ENCODE measurements around the gene FTSJ1. TPM values are rescaled to one million over a fixed set of nuclear protein-coding genes. Genes with fewer than 3 reads are reported as not detected.

Gene FTSJ1
- total RNA-seq, 2 donors from 2014 or later, result 44.3 to 56.1 TPM

DNA sequence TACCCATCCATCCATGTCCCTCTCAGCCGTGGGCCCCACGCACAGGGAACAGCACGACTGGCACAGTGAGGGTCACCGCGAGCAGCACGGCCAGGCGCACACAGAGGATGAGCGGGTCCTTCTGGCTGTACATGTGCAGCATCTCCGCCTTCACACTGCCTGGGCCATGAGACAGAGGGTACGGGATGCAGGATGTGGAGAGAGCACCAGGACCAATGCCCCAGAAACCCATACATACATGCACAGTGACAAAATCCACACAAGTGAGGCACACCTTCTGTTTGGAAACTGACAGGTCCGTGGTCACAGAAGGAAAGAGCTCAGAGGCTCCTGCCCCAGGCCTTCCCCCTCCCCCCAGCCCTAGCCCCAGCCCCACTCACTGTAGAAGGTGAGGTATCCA, 15.4 kb upstream of the FTSJ1 start:
- no peaks in the 10 kb centered on the region for H3K4me1 ChIP-seq (replicated peaks)
- H3K27ac ChIP-seq, result no peak overlapping the region
- no peak for TF ChIP-seq POLR2AphosphoS5 (IDR thresholded peaks at IDR 0.05)
- TF ChIP-seq, protein P1, sequence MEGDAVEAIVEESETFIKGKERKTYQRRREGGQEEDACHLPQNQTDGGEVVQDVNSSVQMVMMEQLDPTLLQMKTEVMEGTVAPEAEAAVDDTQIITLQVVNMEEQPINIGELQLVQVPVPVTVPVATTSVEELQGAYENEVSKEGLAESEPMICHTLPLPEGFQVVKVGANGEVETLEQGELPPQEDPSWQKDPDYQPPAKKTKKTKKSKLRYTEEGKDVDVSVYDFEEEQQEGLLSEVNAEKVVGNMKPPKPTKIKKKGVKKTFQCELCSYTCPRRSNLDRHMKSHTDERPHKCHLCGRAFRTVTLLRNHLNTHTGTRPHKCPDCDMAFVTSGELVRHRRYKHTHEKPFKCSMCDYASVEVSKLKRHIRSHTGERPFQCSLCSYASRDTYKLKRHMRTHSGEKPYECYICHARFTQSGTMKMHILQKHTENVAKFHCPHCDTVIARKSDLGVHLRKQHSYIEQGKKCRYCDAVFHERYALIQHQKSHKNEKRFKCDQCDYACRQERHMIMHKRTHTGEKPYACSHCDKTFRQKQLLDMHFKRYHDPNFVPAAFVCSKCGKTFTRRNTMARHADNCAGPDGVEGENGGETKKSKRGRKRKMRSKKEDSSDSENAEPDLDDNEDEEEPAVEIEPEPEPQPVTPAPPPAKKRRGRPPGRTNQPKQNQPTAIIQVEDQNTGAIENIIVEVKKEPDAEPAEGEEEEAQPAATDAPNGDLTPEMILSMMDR (IDR thresholded peaks at IDR 0.05), result no peak
- no peak for TF ChIP-seq POLR2A (IDR thresholded peaks at IDR 0.05)
- intact Hi-C loops (cut with DNase I), result no loop called here
- no peaks in the 10 kb centered on the region for H3K9me3 ChIP-seq
- H3K27me3 ChIP-seq (replicated peaks; ENCODE audit: insufficient read depth), result no peaks in the 10 kb centered on the region
- DNase-seq (ENCODE audit: low spot score), result no peak
- H3K4me3 ChIP-seq, result no peak overlapping the region
- WGBS, result 94% methylated on average over 6 of the region's 11 CpGs
- H3K36me3 ChIP-seq, result no peaks in the 10 kb centered on the region

DNA sequence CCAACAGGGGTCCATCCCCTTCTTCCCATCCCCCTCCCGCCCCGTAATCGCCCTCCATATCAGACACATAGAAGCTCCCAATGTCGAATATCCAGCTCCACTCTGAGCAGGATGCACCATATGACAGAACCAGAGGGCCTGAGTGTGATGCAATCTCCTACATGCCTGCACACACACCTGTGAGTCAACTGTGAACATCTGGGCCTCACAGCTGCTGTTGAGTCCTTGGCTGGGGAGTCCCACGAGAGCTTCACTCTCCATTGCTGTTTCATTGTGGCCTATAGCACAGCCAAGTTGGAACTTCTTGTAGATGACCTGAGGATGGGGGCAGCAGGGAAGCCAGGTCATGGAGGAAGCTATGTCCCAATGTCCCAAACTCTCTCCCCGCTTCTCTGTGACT, 14.2 kb upstream of the FTSJ1 start:
- Histone ChIP-seq H3K4me3 (no peak overlapping the region), H3K27me3 (replicated peaks; ENCODE audit: insufficient read depth) (no peaks in the 10 kb centered on the region), H3K4me1 (replicated peaks) (no peaks in the 10 kb centered on the region), H3K36me3 (no peaks in the 10 kb centered on the region), H3K9me3 (no peaks in the 10 kb centered on the region), H3K27ac (no peak overlapping the region)
- WGBS, result 79% methylated on average over 6 of the region's 6 CpGs
- intact Hi-C loops (cut with DNase I), result no loop called here
- DNase-seq (ENCODE audit: low spot score), result no peak
- TF ChIP-seq POLR2AphosphoS5 (IDR thresholded peaks at IDR 0.05), result no peak
- TF ChIP-seq, protein P1 (IDR thresholded peaks at IDR 0.05), result no peak
- TF ChIP-seq POLR2A (IDR thresholded peaks at IDR 0.05), result no peak

DNA sequence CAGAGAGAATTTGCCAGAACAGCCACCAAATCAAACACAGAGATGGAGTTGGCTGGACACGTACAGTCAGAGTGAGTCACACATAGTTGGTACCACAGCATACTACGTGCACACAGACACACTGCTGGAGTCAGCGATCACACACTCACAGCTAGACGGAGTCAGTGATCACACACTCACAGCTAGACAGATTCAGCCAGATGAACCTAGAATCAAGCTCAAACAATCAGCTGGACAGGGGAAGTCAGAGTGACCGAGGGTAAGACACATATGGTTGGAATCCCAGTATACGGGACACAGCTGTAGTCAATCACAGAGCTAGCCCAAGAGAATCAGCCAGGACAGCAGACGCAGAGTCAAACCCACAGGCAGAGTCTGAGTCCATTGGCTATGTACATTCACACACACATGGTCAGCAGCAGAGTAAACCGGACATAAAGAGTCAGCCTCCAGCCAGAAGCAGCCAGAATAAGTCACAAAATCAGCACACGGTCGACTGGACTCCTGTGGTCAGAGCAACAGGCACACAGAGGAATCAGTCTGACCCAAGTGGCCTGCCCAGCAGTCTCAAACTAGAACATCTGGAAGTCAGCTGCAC, 10.6 kb upstream of the FTSJ1 start:
- no peaks in the 10 kb centered on the region for H3K4me1 ChIP-seq (replicated peaks)
- DNase-seq (ENCODE audit: low spot score), result no peak
- 68% methylated on average over 10 of the region's 10 CpGs for WGBS
- no peak for TF ChIP-seq POLR2AphosphoS5 (IDR thresholded peaks at IDR 0.05)
- no peak for TF ChIP-seq POLR2A (IDR thresholded peaks at IDR 0.05)
- TF ChIP-seq, protein P1 (IDR thresholded peaks at IDR 0.05), result no peak
- no peak overlapping the region for H3K27ac ChIP-seq
- no peaks in the 10 kb centered on the region for H3K36me3 ChIP-seq
- H3K9me3 ChIP-seq, result no peaks in the 10 kb centered on the region
- intact Hi-C loops (cut with DNase I), result no loop called here
- H3K4me3 ChIP-seq, result no peak overlapping the region
- H3K27me3 ChIP-seq (replicated peaks; ENCODE audit: insufficient read depth), result no peaks in the 10 kb centered on the region

DNA sequence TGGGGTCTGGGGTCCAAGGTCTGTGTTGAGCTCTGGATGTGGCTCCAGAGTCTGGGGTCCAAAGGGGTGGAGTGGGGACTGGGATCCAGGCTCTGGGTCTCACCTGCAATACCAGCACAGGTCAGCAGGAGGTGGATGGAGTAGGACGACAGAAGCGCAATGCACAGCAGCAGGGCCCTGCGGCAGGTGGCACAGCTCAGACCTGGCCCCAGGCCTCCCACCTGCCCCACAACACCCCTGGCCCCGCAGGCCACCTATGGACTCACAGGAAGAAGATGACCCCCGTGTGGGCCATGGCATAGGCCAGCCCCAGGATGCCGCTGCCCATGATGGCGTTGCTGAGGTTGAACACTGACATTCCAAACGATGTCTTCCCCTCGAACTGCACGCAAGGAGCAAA, 9.3 kb upstream of the FTSJ1 start:
- 83% methylated on average over 8 of the region's 10 CpGs for WGBS
- TF ChIP-seq POLR2AphosphoS5 (IDR thresholded peaks at IDR 0.05) (no peak), POLR2A (IDR thresholded peaks at IDR 0.05) (no peak)
- TF ChIP-seq, protein P1 (IDR thresholded peaks at IDR 0.05), result no peak
- Histone ChIP-seq H3K9me3 (no peaks in the 10 kb centered on the region), H3K4me1 (replicated peaks) (no peaks in the 10 kb centered on the region), H3K4me3 (no peak overlapping the region), H3K27me3 (replicated peaks; ENCODE audit: insufficient read depth) (no peaks in the 10 kb centered on the region), H3K36me3 (no peaks in the 10 kb centered on the region), H3K27ac (no peak overlapping the region)
- no peak for DNase-seq (ENCODE audit: low spot score)
- intact Hi-C loops (cut with DNase I), result no loop called here

DNA sequence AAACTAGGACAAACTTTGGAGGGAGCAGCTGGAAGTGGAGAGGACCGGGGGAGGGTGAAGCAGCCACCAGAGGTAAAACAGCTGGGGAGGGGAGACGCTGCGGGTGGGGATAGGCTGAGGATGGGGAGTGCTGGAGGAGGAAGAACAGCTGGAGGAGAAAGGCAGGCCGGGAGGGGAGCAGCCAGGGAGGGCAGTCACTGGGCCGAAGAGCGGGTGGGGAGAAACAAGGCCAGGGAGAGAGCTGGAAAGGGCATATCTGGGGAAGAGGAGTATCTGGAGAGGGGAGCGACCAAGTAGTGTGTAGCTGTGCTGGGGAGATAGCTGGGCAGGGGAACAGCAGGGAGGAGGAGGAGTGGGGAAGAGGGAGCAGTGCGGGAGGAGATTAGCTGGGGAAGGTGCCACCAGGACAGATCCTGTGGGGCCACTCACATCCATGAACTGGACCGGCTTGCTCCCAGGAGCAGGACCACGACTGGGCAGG, 8.7 kb upstream of the FTSJ1 start:
- Histone ChIP-seq H3K27ac (no peak overlapping the region), H3K27me3 (replicated peaks; ENCODE audit: insufficient read depth) (no peaks in the 10 kb centered on the region), H3K36me3 (no peaks in the 10 kb centered on the region), H3K4me1 (replicated peaks) (no peaks in the 10 kb centered on the region), H3K9me3 (no peaks in the 10 kb centered on the region), H3K4me3 (no peak overlapping the region)
- intact Hi-C loops (cut with DNase I), result no loop called here
- TF ChIP-seq, protein P1 (IDR thresholded peaks at IDR 0.05), result no peak
- TF ChIP-seq POLR2A (IDR thresholded peaks at IDR 0.05), result no peak
- no peak for TF ChIP-seq POLR2AphosphoS5 (IDR thresholded peaks at IDR 0.05)
- DNase-seq (ENCODE audit: low spot score), result no peak
- WGBS, result 35% methylated on average over 10 of the region's 10 CpGs
